ENCODE measurements around the gene CASK. TPM values are rescaled to one million over a fixed set of nuclear protein-coding genes. Genes with fewer than 3 reads are reported as not detected.
A peak's percentile ranks its signal among the peaks of the same experiment; 100 is the strongest.

Gene CASK
- total and polyA plus RNA-seq, 2 donors (not counting 1 experiment from before 2014, with no cell fraction given) = 27.4 to 78.3 TPM

GRCh38 chrX:41917517-41917916 is 5.8 kb downstream of the CASK start:
- H3K4me1 ChIP-seq (ENCODE audit: control insufficient read depth, extremely low read depth, insufficient read depth, low read length) = no peaks in the 10 kb centered on the region
- no peak overlapping the region for H3K9ac ChIP-seq (ENCODE audit: insufficient read depth, low read length)
- DNase-seq (ENCODE audit: low read depth in 2 of 2) = no peak
- no peaks in the 10 kb centered on the region for H4K20me1 ChIP-seq (ENCODE audit: control insufficient read depth, extremely low read depth, insufficient read depth, low read length)
- no peaks in the 10 kb centered on the region for H3K9me3 ChIP-seq (ENCODE audit: control insufficient read depth, insufficient read depth, low read depth, low read length)
- H3K4me2 ChIP-seq (ENCODE audit: extremely low read depth, insufficient read depth, low read length) = no peak overlapping the region
- H3K4me3 ChIP-seq (replicated peaks in 1 of 4; ENCODE audit: control extremely low read depth in 1 of 4, insufficient read depth in 1 of 4, low read depth in 3 of 4, low read length in 4 of 4) = no peak overlapping the region
- no peak overlapping the region for H3K27ac ChIP-seq (ENCODE audit: insufficient read depth, low read length)
- no peak for TF ChIP-seq CTCF (conservative IDR thresholded peaks at IDR 0.05 in 1 of 2, IDR thresholded peaks at IDR 0.05 in 1 of 2; ENCODE audit: low read depth in 1 of 2, low read length in 2 of 2)
- TF ChIP-seq EZH2 (IDR thresholded peaks at IDR 0.05; ENCODE audit: low read length, missing control alignments) = no peak
- no peaks in the 10 kb centered on the region for H3K36me3 ChIP-seq (ENCODE audit: control insufficient read depth, insufficient read depth, low read length)
- no peaks in the 10 kb centered on the region for H3K27me3 ChIP-seq (ENCODE audit: control insufficient read depth, insufficient read depth, low read length)
- no peak overlapping the region for H2AFZ ChIP-seq (ENCODE audit: low read length)
- peaks cover 31% of the 10 kb centered on the region for H3K79me2 ChIP-seq (ENCODE audit: control insufficient read depth, insufficient read depth, low read length)

DNA sequence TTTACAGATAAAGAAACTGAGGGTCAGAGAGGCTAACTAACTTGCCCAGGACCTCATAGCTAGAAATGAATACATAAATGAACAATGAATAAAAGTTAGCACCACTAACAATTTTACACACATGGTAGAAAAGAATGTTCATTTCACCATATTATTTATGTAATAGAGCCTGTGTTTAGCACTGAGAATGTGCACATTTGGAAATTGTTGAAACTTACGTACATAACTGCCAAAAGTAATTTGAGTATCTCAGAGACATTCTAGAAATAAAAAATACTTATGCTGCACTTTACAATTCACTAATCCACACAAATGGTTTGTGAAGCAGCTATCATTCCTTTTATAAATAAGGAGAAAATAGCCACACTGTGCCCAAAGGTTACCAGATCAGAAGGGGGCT is 9.9 kb downstream of the CASK start:
- H3K9me3 ChIP-seq (ENCODE audit: control insufficient read depth, insufficient read depth, low read depth, low read length) = no peaks in the 10 kb centered on the region
- peak in 1 of 2 donors; percentile 42 for DNase-seq (ENCODE audit: low read depth in 2 of 2)
- no peak overlapping the region for H3K4me2 ChIP-seq (ENCODE audit: extremely low read depth, insufficient read depth, low read length)
- TF ChIP-seq EZH2 (IDR thresholded peaks at IDR 0.05; ENCODE audit: low read length, missing control alignments) (no peak), CTCF (conservative IDR thresholded peaks at IDR 0.05 in 1 of 2, IDR thresholded peaks at IDR 0.05 in 1 of 2; ENCODE audit: low read depth in 1 of 2, low read length in 2 of 2) (no peak)
- H3K4me1 ChIP-seq (ENCODE audit: control insufficient read depth, extremely low read depth, insufficient read depth, low read length) = no peaks in the 10 kb centered on the region
- H3K79me2 ChIP-seq (ENCODE audit: control insufficient read depth, insufficient read depth, low read length) = peaks cover 9% of the 10 kb centered on the region
- no peaks in the 10 kb centered on the region for H4K20me1 ChIP-seq (ENCODE audit: control insufficient read depth, extremely low read depth, insufficient read depth, low read length)
- H3K4me3 ChIP-seq (replicated peaks in 1 of 4; ENCODE audit: control extremely low read depth in 1 of 4, insufficient read depth in 1 of 4, low read depth in 3 of 4, low read length in 4 of 4) = no peak overlapping the region
- H3K36me3 ChIP-seq (ENCODE audit: control insufficient read depth, insufficient read depth, low read length) = no peaks in the 10 kb centered on the region
- H3K27ac ChIP-seq (ENCODE audit: insufficient read depth, low read length) = no peak overlapping the region
- no peaks in the 10 kb centered on the region for H3K27me3 ChIP-seq (ENCODE audit: control insufficient read depth, insufficient read depth, low read length)
- H2AFZ ChIP-seq (ENCODE audit: low read length) = no peak overlapping the region
- H3K9ac ChIP-seq (ENCODE audit: insufficient read depth, low read length) = no peak overlapping the region

DNA sequence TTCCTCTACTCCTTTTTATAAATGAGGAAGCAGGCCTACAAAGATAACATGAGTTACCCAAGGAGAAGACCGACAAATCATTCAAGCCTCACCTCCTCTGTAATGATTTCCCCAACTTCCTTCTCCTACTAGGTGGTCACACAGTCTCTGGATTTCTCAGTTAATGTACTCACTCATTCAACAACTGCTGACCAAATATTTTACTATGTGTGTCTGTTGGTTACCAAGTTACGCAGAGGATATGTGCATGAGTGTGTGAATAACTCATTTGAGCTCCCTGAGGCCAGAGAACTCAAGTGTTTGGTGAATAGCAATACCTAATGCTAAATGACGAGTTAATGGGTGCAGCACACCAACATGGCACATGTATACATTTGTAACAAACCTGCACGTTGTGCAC is 10.4 kb downstream of the CASK start:
- TF ChIP-seq EZH2 (IDR thresholded peaks at IDR 0.05; ENCODE audit: low read length, missing control alignments) (no peak), CTCF (conservative IDR thresholded peaks at IDR 0.05 in 1 of 2, IDR thresholded peaks at IDR 0.05 in 1 of 2; ENCODE audit: low read depth in 1 of 2, low read length in 2 of 2) (no peak)

More for the DNA sequence above, 10.4 kb downstream of the CASK start:
- H4K20me1 ChIP-seq (ENCODE audit: control insufficient read depth, extremely low read depth, insufficient read depth, low read length) = no peaks in the 10 kb centered on the region
- DNase-seq (ENCODE audit: low read depth in 2 of 2) = peak in 1 of 2 donors; percentile 40
- H3K4me1 ChIP-seq (ENCODE audit: control insufficient read depth, extremely low read depth, insufficient read depth, low read length) = no peaks in the 10 kb centered on the region
- peaks cover 7% of the 10 kb centered on the region for H3K79me2 ChIP-seq (ENCODE audit: control insufficient read depth, insufficient read depth, low read length)
- no peak overlapping the region for H2AFZ ChIP-seq (ENCODE audit: low read length)
- H3K9me3 ChIP-seq (ENCODE audit: control insufficient read depth, insufficient read depth, low read depth, low read length) = no peaks in the 10 kb centered on the region
- no peak overlapping the region for H3K4me2 ChIP-seq (ENCODE audit: extremely low read depth, insufficient read depth, low read length)
- H3K27me3 ChIP-seq (ENCODE audit: control insufficient read depth, insufficient read depth, low read length) = no peaks in the 10 kb centered on the region
- no peak overlapping the region for H3K4me3 ChIP-seq (replicated peaks in 1 of 4; ENCODE audit: control extremely low read depth in 1 of 4, insufficient read depth in 1 of 4, low read depth in 3 of 4, low read length in 4 of 4)
- no peak overlapping the region for H3K9ac ChIP-seq (ENCODE audit: insufficient read depth, low read length)
- no peak overlapping the region for H3K27ac ChIP-seq (ENCODE audit: insufficient read depth, low read length)
- H3K36me3 ChIP-seq (ENCODE audit: control insufficient read depth, insufficient read depth, low read length) = no peaks in the 10 kb centered on the region

All from fibroblast of lung (primary cell).